GM12878 (cell line): ENCODE results near the gene GPER1. TPM values are rescaled to one million over a fixed set of nuclear protein-coding genes. Genes with fewer than 3 reads are reported as not detected.

Experiments used
- CBX5 ChIP-seq: sonication (generic); IDR thresholded peaks from 2 replicates; pipeline ENCODE4 v1.6.1; 2016; ENCODE audit warnings: low read depth, moderate library complexity, mild to moderate bottlenecking, inconsistent platforms
- CHD2 ChIP-seq: IDR thresholded peaks from 2 replicates; pipeline ENCODE4 v1.6.1; 2011; ENCODE audit warnings: low read depth, low read length, improper control_type of control experiment, borderline replicate concordance
- CREB1 ChIP-seq: IDR thresholded peaks from 2 replicates; pipeline ENCODE4 v1.6.1; 2012; ENCODE audit warnings: low read depth, mild to moderate bottlenecking, inconsistent platforms
- CREM ChIP-seq: IDR thresholded peaks from 2 replicates; pipeline ENCODE4 v1.6.1; 2014; ENCODE audit warnings: antibody characterized with exemption, low read depth
- DPF2 ChIP-seq: fragments of 450-650 bp; IDR thresholded peaks from 2 replicates; pipeline ENCODE4 v1.6.1; 2017; ENCODE audit warnings: mild to moderate bottlenecking
- EED ChIP-seq: sonication (generic); IDR thresholded peaks from 2 replicates; pipeline ENCODE4 v1.6.1; 2016; ENCODE audit warnings: antibody characterized with exemption, low read depth
- EP300 ChIP-seq, 2 experiments: fragments of 150-350 bp in 1 of 2; IDR thresholded peaks; 2 replicates each; pipeline ENCODE4 v1.6.1; 2011 to 2012; ENCODE audit warnings: low read depth in 2 of 2, low read length in 2 of 2, borderline replicate concordance in 1 of 2, improper control_type of control experiment in 1 of 2, inconsistent platforms in 1 of 2; ENCODE audit not compliant: control insufficient read depth in 1 of 2
- ETV6 ChIP-seq, 2 experiments: fragments of 450-650 bp in 1 of 2; IDR thresholded peaks in 1 of 2; conservative IDR thresholded peaks in 1 of 2; 2 replicates each; pipeline ENCODE4 v1.6.1; 2014; ENCODE audit warnings: antibody characterized with exemption in 1 of 2, borderline replicate concordance in 1 of 2, low read depth in 1 of 2, mild to moderate bottlenecking in 1 of 2, moderate library complexity in 1 of 2
- FOS ChIP-seq: IDR thresholded peaks from 3 replicates; pipeline ENCODE4 v1.6.1; 2011; ENCODE audit warnings: borderline replicate concordance; ENCODE audit not compliant: insufficient read length; ENCODE audit errors: extremely low read depth
- GABPA ChIP-seq: IDR thresholded peaks from 2 replicates; pipeline ENCODE4 v1.6.1; 2014; ENCODE audit warnings: antibody characterized with exemption, low read depth, mild to moderate bottlenecking, inconsistent platforms
- GATAD2B ChIP-seq: fragments of 450-650 bp; conservative IDR thresholded peaks from 2 replicates; pipeline ENCODE4 v1.6.1; 2017; ENCODE audit warnings: low read depth, mild to moderate bottlenecking, moderate library complexity
- IRF4 ChIP-seq: IDR thresholded peaks from 2 replicates; pipeline ENCODE4 v1.6.1; 2011; ENCODE audit warnings: low read depth, low read length
- IRF5 ChIP-seq: fragments of 450-650 bp; IDR thresholded peaks from 2 replicates; pipeline ENCODE4 v1.6.1; 2017; ENCODE audit warnings: borderline replicate concordance
- JUNB ChIP-seq: IDR thresholded peaks from 2 replicates; pipeline ENCODE4 v1.6.1; 2016; ENCODE audit warnings: antibody characterized with exemption, mild to moderate bottlenecking
- NFXL1 ChIP-seq: fragments of 450-650 bp; IDR thresholded peaks from 2 replicates; pipeline ENCODE4 v1.6.1; 2017; ENCODE audit warnings: antibody characterized with exemption, mild to moderate bottlenecking, borderline replicate concordance
- POLR2AphosphoS2 ChIP-seq: IDR thresholded peaks from 2 replicates; pipeline ENCODE4 v1.6.1; 2011; ENCODE audit warnings: low read depth, mild to moderate bottlenecking, low read length, improper control_type of control experiment, moderate library complexity
- SMAD5 ChIP-seq: IDR thresholded peaks from 2 replicates; pipeline ENCODE4 v1.6.1; 2016; ENCODE audit warnings: antibody characterized with exemption, low read depth
- SP1 ChIP-seq: IDR thresholded peaks from one replicate; pipeline ENCODE4 v1.6.1; 2011; ENCODE audit warnings: low read depth, low read length
- SRF ChIP-seq, 2 experiments: IDR thresholded peaks; 2 replicates each; pipeline ENCODE4 v1.6.1; 2011; ENCODE audit warnings: low read depth in 2 of 2, low read length in 2 of 2, mild to moderate bottlenecking in 1 of 2, moderate library complexity in 1 of 2
- STAT1 ChIP-seq: fragments of 450-650 bp; conservative IDR thresholded peaks from 2 replicates; pipeline ENCODE4 v1.6.1; 2014; ENCODE audit warnings: antibody characterized with exemption, mild to moderate bottlenecking
- TBL1XR1 ChIP-seq: IDR thresholded peaks from 2 replicates; pipeline ENCODE4 v1.6.1; 2012; ENCODE audit warnings: low read depth, low read length, improper control_type of control experiment
- TCF12 ChIP-seq: IDR thresholded peaks from 2 replicates; pipeline ENCODE4 v1.6.1; 2011; ENCODE audit warnings: low read depth, mild to moderate bottlenecking, low read length
- ZNF217 ChIP-seq: fragments of 450-650 bp; IDR thresholded peaks from 2 replicates; pipeline ENCODE4 v1.6.1; 2017; ENCODE audit warnings: antibody characterized with exemption, mild to moderate bottlenecking
- ZNF24 ChIP-seq: fragments of 450-650 bp; IDR thresholded peaks from 2 replicates; pipeline ENCODE4 v1.6.1; 2017; ENCODE audit warnings: antibody characterized with exemption, mild to moderate bottlenecking
- ZZZ3 ChIP-seq: IDR thresholded peaks from 2 replicates; pipeline ENCODE4 v1.6.1; 2011; ENCODE audit warnings: low read depth; ENCODE audit not compliant: control insufficient read depth, insufficient read length
- polyA plus RNA-seq, 11 experiments: library from polyadenylated mRNA; depleted of rRNA in 4 of 11; unstranded in 6 of 11; stranded (reverse) in 5 of 11; fragments of >200 nt; fragmentation: Nextera tagmentation in 4 of 11; fragmentation: Illumina TruSeq in 1 of 11; extraction: Ambion mirVana in 4 of 11; extraction: Trizol in 1 of 11; gene quantifications; 1 replicate in 1 of 11; 2 replicates in 10 of 11; pipeline versions ENCODE4 v1.2.1 to v1.2.3, GENCODE V29; 2011 to 2016; ENCODE audit warnings: inconsistent platforms in 2 of 11, missing spikeins in 2 of 11, low read depth in 1 of 11
- total RNA-seq, 4 experiments: library from RNA; depleted of rRNA in 3 of 4; stranded (reverse); fragments of >200 nt in 3 of 4; fragmentation: Illumina TruSeq in 1 of 4; extraction: Trizol in 1 of 4; gene quantifications; 2 replicates each; pipeline versions ENCODE4 v1.2.1 to v1.2.3, GENCODE V29; 2013 to 2021
- TF ChIP-seq, protein P1 (sequence below): fragments of 450-650 bp; conservative IDR thresholded peaks from 2 replicates; pipeline ENCODE4 v1.6.1; 2017; ENCODE audit warnings: mild to moderate bottlenecking, moderate library complexity
- TF ChIP-seq, protein P2 (sequence below): fragments of 450-650 bp; IDR thresholded peaks from 2 replicates; pipeline ENCODE4 v1.6.1; 2016; ENCODE audit warnings: mild to moderate bottlenecking

The GPER1 gene
- total and polyA plus RNA-seq, 10 of the 15 experiments (the other 5 are each of a cell fraction or from before 2014, with no cell fraction given), result 0.03 to 6.5 (median 2.6) TPM

- 0 out of 2 replicates have a peak, but pooled peaks have one; percentile 40 for TF ChIP-seq TCF12
- TF ChIP-seq CREM, result peak; percentile 60
- no peak for TF ChIP-seq ZZZ3
- TF ChIP-seq, protein P1, sequence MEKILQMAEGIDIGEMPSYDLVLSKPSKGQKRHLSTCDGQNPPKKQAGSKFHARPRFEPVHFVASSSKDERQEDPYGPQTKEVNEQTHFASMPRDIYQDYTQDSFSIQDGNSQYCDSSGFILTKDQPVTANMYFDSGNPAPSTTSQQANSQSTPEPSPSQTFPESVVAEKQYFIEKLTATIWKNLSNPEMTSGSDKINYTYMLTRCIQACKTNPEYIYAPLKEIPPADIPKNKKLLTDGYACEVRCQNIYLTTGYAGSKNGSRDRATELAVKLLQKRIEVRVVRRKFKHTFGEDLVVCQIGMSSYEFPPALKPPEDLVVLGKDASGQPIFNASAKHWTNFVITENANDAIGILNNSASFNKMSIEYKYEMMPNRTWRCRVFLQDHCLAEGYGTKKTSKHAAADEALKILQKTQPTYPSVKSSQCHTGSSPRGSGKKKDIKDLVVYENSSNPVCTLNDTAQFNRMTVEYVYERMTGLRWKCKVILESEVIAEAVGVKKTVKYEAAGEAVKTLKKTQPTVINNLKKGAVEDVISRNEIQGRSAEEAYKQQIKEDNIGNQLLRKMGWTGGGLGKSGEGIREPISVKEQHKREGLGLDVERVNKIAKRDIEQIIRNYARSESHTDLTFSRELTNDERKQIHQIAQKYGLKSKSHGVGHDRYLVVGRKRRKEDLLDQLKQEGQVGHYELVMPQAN, result no peak
- TF ChIP-seq IRF5, result no peak
- TF ChIP-seq EP300 (IDR thresholded peaks at IDR 0.05; ENCODE audit: borderline replicate concordance in 1 of 2, control insufficient read depth in 1 of 2, low read depth in 2 of 2, low read length in 2 of 2), result peak; percentile 38 to 78; a peak in 3 of 4 replicates
- no peak for TF ChIP-seq TBL1XR1
- no peak for TF ChIP-seq STAT1
- no peak for TF ChIP-seq CBX5
- peak; percentile 8; the same call in 1 of the 2 replicates for TF ChIP-seq ZNF217
- no peak for TF ChIP-seq GABPA
- TF ChIP-seq DPF2, result peak; percentile 80
- no peak for TF ChIP-seq SMAD5
- TF ChIP-seq CREB1, result peak; percentile 30; the same call in 1 of the 2 replicates
- TF ChIP-seq JUNB, result peak; percentile 92
- TF ChIP-seq GATAD2B, result peak; percentile 60
- no peak for TF ChIP-seq ZNF24
- TF ChIP-seq SP1, result no peak
- peak; percentile 85 for TF ChIP-seq EED
- no peak for TF ChIP-seq SRF (IDR thresholded peaks at IDR 0.05; ENCODE audit: low read depth in 2 of 2, low read length in 2 of 2)
- peak; percentile 50; the same call in 1 of the 2 replicates for TF ChIP-seq CHD2
- TF ChIP-seq FOS, result no peak
- TF ChIP-seq NFXL1, result no peak
- TF ChIP-seq, protein P2, sequence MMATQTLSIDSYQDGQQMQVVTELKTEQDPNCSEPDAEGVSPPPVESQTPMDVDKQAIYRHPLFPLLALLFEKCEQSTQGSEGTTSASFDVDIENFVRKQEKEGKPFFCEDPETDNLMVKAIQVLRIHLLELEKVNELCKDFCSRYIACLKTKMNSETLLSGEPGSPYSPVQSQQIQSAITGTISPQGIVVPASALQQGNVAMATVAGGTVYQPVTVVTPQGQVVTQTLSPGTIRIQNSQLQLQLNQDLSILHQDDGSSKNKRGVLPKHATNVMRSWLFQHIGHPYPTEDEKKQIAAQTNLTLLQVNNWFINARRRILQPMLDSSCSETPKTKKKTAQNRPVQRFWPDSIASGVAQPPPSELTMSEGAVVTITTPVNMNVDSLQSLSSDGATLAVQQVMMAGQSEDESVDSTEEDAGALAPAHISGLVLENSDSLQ, result peak; percentile 22; the same call in 1 of the 2 replicates
- peak; percentile 54; the same call in 1 of the 2 replicates for TF ChIP-seq IRF4
- 0 out of 2 replicates have a peak, but pooled peaks have one; percentile 31 for TF ChIP-seq POLR2AphosphoS2
- TF ChIP-seq ETV6 (conservative IDR thresholded peaks at IDR 0.05 in 1 of 2, IDR thresholded peaks at IDR 0.05 in 1 of 2; ENCODE audit: borderline replicate concordance in 1 of 2, low read depth in 1 of 2), result peak in 1 of 2 experiments; percentile 77; a peak in 2 of 4 replicates
Measured at GRCh38 chr7:1103009-1103788, 15.3 kb downstream of the GPER1 start (continued).
